GM23248 (cell line): ENCODE measurements around the gene NEK11. TPM values are rescaled to one million over a fixed set of nuclear protein-coding genes. Genes with fewer than 3 reads are reported as not detected.
A peak's percentile ranks its signal among the peaks of the same experiment; 100 is the strongest.

Source experiments
- DNase-seq: peaks from one replicate; pipeline ENCODE4 v3.0.0-alpha.2; 2015
- H2AFZ ChIP-seq: fragments of 200-600 bp; sonication (generic); 2 replicates; pipeline ENCODE4 v1.6.1; 2016; ENCODE audit warnings: antibody characterized with exemption
- H3F3A ChIP-seq: fragments of 200-600 bp; sonication (generic); 2 replicates; pipeline ENCODE4 v1.6.1; 2016; ENCODE audit warnings: mild to moderate bottlenecking, antibody characterized with exemption, mixed run types; ENCODE audit not compliant: insufficient read depth
- H3K27ac ChIP-seq: fragments of 200-600 bp; sonication (generic); 2 replicates; pipeline ENCODE4 v1.5.1; 2016; ENCODE audit warnings: mild to moderate bottlenecking
- H3K27me3 ChIP-seq: fragments of 200-600 bp; sonication (generic); replicated peaks from 2 replicates; pipeline ENCODE4 v1.6.1; 2016; ENCODE audit warnings: mild to moderate bottlenecking; ENCODE audit not compliant: insufficient read depth
- H3K36me3 ChIP-seq: fragments of 200-600 bp; sonication (generic); 2 replicates; pipeline ENCODE4 v1.6.1; 2016; ENCODE audit warnings: low read depth, mild to moderate bottlenecking
- H3K4me1 ChIP-seq: fragments of 200-600 bp; sonication (generic); 2 replicates; pipeline ENCODE4 v1.6.1; 2016; ENCODE audit warnings: mild to moderate bottlenecking; ENCODE audit not compliant: insufficient read depth
- H3K4me2 ChIP-seq: fragments of 200-600 bp; sonication (generic); one replicate; pipeline ENCODE4 v1.6.1; 2016; ENCODE audit warnings: mild to moderate bottlenecking; ENCODE audit not compliant: unreplicated experiment
- H3K4me3 ChIP-seq: fragments of 200-600 bp; sonication (generic); 2 replicates; pipeline ENCODE4 v1.5.1; 2016; ENCODE audit warnings: mild to moderate bottlenecking
- H3K79me2 ChIP-seq: fragments of 200-600 bp; sonication (generic); 2 replicates; pipeline ENCODE4 v1.6.1; 2016; ENCODE audit warnings: mild to moderate bottlenecking; ENCODE audit not compliant: insufficient read depth
- H3K9ac ChIP-seq: fragments of 200-600 bp; sonication (generic); 2 replicates; pipeline ENCODE4 v1.6.1; 2016; ENCODE audit warnings: mild to moderate bottlenecking
- H3K9me2 ChIP-seq: fragments of 200-600 bp; sonication (generic); 2 replicates; pipeline ENCODE4 v1.6.1; 2016; ENCODE audit warnings: mixed run types, mild to moderate bottlenecking, moderate library complexity; ENCODE audit not compliant: insufficient read depth
- H3K9me3 ChIP-seq: fragments of 200-600 bp; sonication (generic); one replicate; pipeline ENCODE4 v1.6.1; 2017; ENCODE audit warnings: low read depth
- H4K20me1 ChIP-seq: fragments of 200-600 bp; sonication (generic); 2 replicates; pipeline ENCODE4 v1.6.0; 2016; ENCODE audit not compliant: insufficient read depth
- EZH2 ChIP-seq: fragments of 200-600 bp; sonication (generic); IDR thresholded peaks from 2 replicates; pipeline ENCODE4 v1.6.1; 2018; ENCODE audit warnings: antibody characterized with exemption, mild to moderate bottlenecking; ENCODE audit not compliant: insufficient read depth, poor library complexity, severe bottlenecking
- EZH2phosphoT487 ChIP-seq: fragments of 200-600 bp; sonication (generic); IDR thresholded peaks from 2 replicates; pipeline ENCODE4 v1.6.1; 2018; ENCODE audit warnings: antibody characterized with exemption, moderate library complexity, mild to moderate bottlenecking, low read depth; ENCODE audit not compliant: insufficient read depth
- WGBS, 2 experiments: methylation state at CpG; one replicate each; pipeline ENCODE4 v1.1.6; 2015 to 2017; ENCODE audit warnings: low lambda C conversion rate in 2 of 2, low coverage in 1 of 2; ENCODE audit errors: missing lambda C conversion rate in 2 of 2; 5-methylcytosine and 5-hydroxymethylcytosine counted together
- in situ Hi-C: fragments of 300-500 bp; cut with MboI; formaldehyde crosslinking; loops from 2 replicates; pipeline ENCODE4 v1.15.0; 2020
- polyA plus RNA-seq: library from polyadenylated mRNA; unstranded; fragments of >200 nt; fragmentation: Nextera tagmentation; extraction: Ambion mirVana; gene quantifications from 2 replicates; pipeline ENCODE4 v1.2.1, GENCODE V29; 2016
- small RNA-seq: library from RNA; depleted of rRNA; stranded (forward); fragments of <200 nt; gene quantifications from one replicate; pipeline ENCODE3, GENCODE V24; 2014; ENCODE audit warnings: low read depth, low replicate concordance
- total RNA-seq: library from RNA; depleted of rRNA; stranded (reverse); fragments of >200 nt; shearing (Covaris generic); gene quantifications from 2 replicates; pipeline ENCODE4 v1.2.3, GENCODE V29; 2014; rRNA removed

Gene NEK11
- total and polyA plus RNA-seq, 2 experiments from 2014 or later, result 7.6 to 18.5 TPM

DNA sequence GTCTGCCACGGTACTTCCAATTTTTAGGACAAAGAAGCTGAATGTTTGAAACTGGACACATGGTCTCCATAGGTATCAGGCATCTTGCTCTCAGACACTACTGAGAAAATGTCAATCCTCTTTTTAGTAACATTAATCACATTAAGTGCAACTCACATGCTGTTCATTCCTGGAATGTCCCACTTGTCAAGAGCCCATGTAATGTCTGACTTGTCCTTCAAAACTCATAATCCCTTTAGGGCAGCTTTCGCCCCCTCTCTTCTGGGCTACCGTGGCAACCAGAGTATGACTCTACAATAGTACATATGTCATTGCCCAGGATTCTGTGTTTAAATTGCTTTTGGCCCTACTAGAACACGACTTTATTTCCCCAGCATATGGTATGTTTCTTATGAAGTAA is 367.2 kb downstream of the NEK11 start:
- H3K4me3 ChIP-seq, result no peak overlapping the region
- no peaks in the 10 kb centered on the region for H3F3A ChIP-seq
- 54% methylated on average over 4 of the region's 4 CpGs for WGBS, 2 experiments
- no peak overlapping the region for H2AFZ ChIP-seq
- TF ChIP-seq EZH2phosphoT487 (no peak), EZH2 (no peak)
- in situ Hi-C loops, result no loop called here
- no peaks in the 10 kb centered on the region for H3K9me2 ChIP-seq
- no peak overlapping the region for H3K4me2 ChIP-seq
- H3K27me3 ChIP-seq, result no peaks in the 10 kb centered on the region
- no peaks in the 10 kb centered on the region for H3K36me3 ChIP-seq
- H3K9ac ChIP-seq, result no peak overlapping the region
- H4K20me1 ChIP-seq, result no peaks in the 10 kb centered on the region
- peak; percentile 35 for DNase-seq
- no peak overlapping the region for H3K27ac ChIP-seq
- peaks cover 3% of the 10 kb centered on the region; the same call in 1 of the 2 replicates for H3K4me1 ChIP-seq
- H3K9me3 ChIP-seq, result no peaks in the 10 kb centered on the region
- H3K79me2 ChIP-seq, result no peaks in the 10 kb centered on the region

DNA sequence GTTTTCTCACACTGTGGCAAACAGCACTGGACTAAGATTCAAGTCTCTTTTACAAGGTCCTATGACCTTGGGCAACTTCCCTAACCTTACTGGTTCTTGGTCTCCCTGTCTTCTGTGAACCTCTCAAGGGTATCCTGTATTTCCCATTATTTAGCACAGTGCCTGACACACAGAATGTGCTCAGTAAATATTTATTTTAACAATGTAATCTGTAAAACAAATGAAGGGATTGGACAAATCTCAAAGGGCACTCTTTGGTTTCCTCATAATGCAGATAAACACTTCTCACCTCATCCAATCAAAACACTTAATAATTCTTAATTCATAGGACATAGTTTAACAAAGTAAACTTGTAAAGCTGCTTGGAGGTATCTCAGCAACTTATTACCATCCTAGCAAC is 367.7 kb downstream of the NEK11 start:
- Histone ChIP-seq H3K4me3 (no peak overlapping the region), H3K9ac (no peak overlapping the region), H3K27me3 (no peaks in the 10 kb centered on the region), H3K4me1 (no peaks in the 10 kb centered on the region), H3K9me2 (no peaks in the 10 kb centered on the region), H3K4me2 (no peak overlapping the region), H2AFZ (no peak overlapping the region), H3K79me2 (no peaks in the 10 kb centered on the region), H4K20me1 (no peaks in the 10 kb centered on the region), H3K27ac (no peak overlapping the region), H3F3A (no peaks in the 10 kb centered on the region), H3K9me3 (no peaks in the 10 kb centered on the region), H3K36me3 (no peaks in the 10 kb centered on the region)
- no peak for TF ChIP-seq EZH2
- in situ Hi-C loops, result no loop called here
- DNase-seq, result no peak

DNA sequence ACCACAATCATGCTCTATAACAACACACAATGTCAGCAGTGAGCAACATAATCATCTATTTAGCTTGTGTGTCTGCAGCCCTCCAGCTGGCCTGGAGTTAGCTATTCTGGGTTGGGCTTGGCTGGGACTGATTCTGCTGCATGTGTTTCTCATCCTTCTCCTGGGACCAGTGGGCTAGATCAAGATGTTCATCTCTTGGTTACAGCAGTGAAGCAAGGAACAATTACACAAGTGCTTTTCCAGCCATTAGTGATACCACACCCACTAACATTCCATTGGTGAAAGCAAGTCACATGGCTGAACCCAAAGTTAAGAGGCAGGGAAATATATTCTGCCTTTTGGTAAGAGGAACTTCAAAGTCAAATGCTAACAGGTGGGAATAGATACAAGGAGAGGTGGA is 369.5 kb downstream of the NEK11 start:
- TF ChIP-seq EZH2, result no peak
- TF ChIP-seq EZH2phosphoT487, result no peak
- Histone ChIP-seq H3K4me1 (no peaks in the 10 kb centered on the region), H2AFZ (no peak overlapping the region), H3K27me3 (no peaks in the 10 kb centered on the region), H3K27ac (no peak overlapping the region), H3K9me3 (no peaks in the 10 kb centered on the region), H3K9ac (no peak overlapping the region), H4K20me1 (no peaks in the 10 kb centered on the region), H3K36me3 (no peaks in the 10 kb centered on the region), H3K79me2 (no peaks in the 10 kb centered on the region), H3K4me3 (no peak overlapping the region), H3F3A (0 out of 2 replicates have a peak, but pooled peaks cover under 1% of the 10 kb centered on the region), H3K4me2 (no peak overlapping the region), H3K9me2 (no peaks in the 10 kb centered on the region)
- DNase-seq, result peak; percentile 46
- in situ Hi-C loops, result no loop called here

GRCh38 chr3:131397889-131398288 is 371.2 kb downstream of the NEK11 start:
- TF ChIP-seq EZH2phosphoT487, result no peak
- TF ChIP-seq EZH2, result no peak
- no peaks in the 10 kb centered on the region for H3K9me2 ChIP-seq
- H2AFZ ChIP-seq, result no peak overlapping the region
- 53 to 57% methylated on average over 4 of the region's 4 CpGs for WGBS, 2 experiments
- H3K4me3 ChIP-seq, result no peak overlapping the region
- H4K20me1 ChIP-seq, result no peaks in the 10 kb centered on the region
- H3K27me3 ChIP-seq, result no peaks in the 10 kb centered on the region
- no peak for DNase-seq
- peaks cover 18% of the 10 kb centered on the region for H3F3A ChIP-seq
- H3K9ac ChIP-seq, result no peak overlapping the region
- no peaks in the 10 kb centered on the region for H3K9me3 ChIP-seq
- H3K27ac ChIP-seq, result no peak overlapping the region
- H3K4me2 ChIP-seq, result no peak overlapping the region
- H3K4me1 ChIP-seq, result peaks cover 12% of the 10 kb centered on the region
- no peaks in the 10 kb centered on the region for H3K79me2 ChIP-seq
- in situ Hi-C loops, result no loop called here
- H3K36me3 ChIP-seq, result no peaks in the 10 kb centered on the region

Small RNA genes lying within 50 kb of the gene (small RNA-seq; reads per million reads assigned to genes)
- gene RNU6-726P, result not detected

Other genes starting within 250 kb of the NEK11 start
- 68.5 and 73.6 TPM in 2 replicates for gene ATP2C1, start 132.8 kb upstream of the NEK11 start, total RNA-seq
- gene ATP2C1, start 132.8 kb upstream of the NEK11 start, polyA plus RNA-seq, result 65.8 and 74.7 TPM in 2 replicates
- gene ASTE1, start 52 bp upstream of the NEK11 start, total RNA-seq, result 4.8 and 5.8 TPM in 2 replicates
- gene ASTE1, start 52 bp upstream of the NEK11 start, polyA plus RNA-seq, result 4.8 and 5.3 TPM in 2 replicates